Peyer's patch (tissue), 4 donors: Measurements from ENCODE around the gene KIF26B.

Experiments
- POLR2A ChIP-seq, 2 donors: fragments of 450-650 bp; IDR thresholded peaks; one replicate each; pipeline ENCODE4 v1.5.1; 2017; ENCODE audit warnings: antibody characterized with exemption in 2 of 2, mild to moderate bottlenecking in 2 of 2, moderate library complexity in 2 of 2
- TF ChIP-seq, protein P1 (sequence below), 6 experiments: fragments of 450-650 bp in 4 of 6; fragments of 200-600 bp in 2 of 6; sonication (generic) in 1 of 6; IDR thresholded peaks; one replicate each; pipeline ENCODE4 v1.5.1; 2017 to 2019; ENCODE audit warnings: antibody characterized with exemption in 6 of 6, mild to moderate bottlenecking in 3 of 6, moderate library complexity in 1 of 6

DNA sequence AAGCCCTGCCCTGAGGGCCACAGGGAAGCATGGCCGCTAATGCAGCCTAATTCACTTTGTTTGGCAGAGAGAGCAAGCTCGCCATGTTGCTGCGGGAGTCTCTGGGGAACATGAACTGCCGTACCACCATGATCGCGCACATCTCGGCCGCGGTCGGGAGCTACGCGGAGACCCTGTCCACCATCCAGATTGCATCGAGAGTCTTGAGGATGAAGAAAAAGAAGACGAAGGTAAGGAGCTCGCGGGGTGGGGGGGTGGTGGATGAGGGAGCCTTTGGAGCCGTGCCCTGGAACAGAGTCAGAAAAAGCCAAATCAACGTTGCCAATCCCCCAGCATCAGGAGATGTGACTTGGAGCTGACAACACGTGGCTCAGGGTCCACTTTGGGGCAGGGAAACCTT, 529.4 kb downstream of the KIF26B start:
- TF ChIP-seq, protein P1, sequence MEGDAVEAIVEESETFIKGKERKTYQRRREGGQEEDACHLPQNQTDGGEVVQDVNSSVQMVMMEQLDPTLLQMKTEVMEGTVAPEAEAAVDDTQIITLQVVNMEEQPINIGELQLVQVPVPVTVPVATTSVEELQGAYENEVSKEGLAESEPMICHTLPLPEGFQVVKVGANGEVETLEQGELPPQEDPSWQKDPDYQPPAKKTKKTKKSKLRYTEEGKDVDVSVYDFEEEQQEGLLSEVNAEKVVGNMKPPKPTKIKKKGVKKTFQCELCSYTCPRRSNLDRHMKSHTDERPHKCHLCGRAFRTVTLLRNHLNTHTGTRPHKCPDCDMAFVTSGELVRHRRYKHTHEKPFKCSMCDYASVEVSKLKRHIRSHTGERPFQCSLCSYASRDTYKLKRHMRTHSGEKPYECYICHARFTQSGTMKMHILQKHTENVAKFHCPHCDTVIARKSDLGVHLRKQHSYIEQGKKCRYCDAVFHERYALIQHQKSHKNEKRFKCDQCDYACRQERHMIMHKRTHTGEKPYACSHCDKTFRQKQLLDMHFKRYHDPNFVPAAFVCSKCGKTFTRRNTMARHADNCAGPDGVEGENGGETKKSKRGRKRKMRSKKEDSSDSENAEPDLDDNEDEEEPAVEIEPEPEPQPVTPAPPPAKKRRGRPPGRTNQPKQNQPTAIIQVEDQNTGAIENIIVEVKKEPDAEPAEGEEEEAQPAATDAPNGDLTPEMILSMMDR (IDR thresholded peaks at IDR 0.05): no peak
- no peak for TF ChIP-seq POLR2A (IDR thresholded peaks at IDR 0.05)
